Suprapubic skin (tissue), 4 donors: ENCODE results near the gene KITLG. TPM values are rescaled to one million over a fixed set of nuclear protein-coding genes. Genes with fewer than 3 reads are reported as not detected.

ENCODE experiments used
- DNase-seq, 2 donors: peaks; one replicate each; pipeline ENCODE4 v3.0.0-alpha.2; 2019; ENCODE audit warnings: low spot score in 2 of 2
- H3K27ac ChIP-seq: fragments of 200-600 bp; sonication (generic); one replicate; pipeline ENCODE4 v1.5.1; 2019
- H3K27me3 ChIP-seq: fragments of 200-600 bp; sonication (generic); one replicate; pipeline ENCODE4 v1.5.1; 2019
- H3K36me3 ChIP-seq: fragments of 200-600 bp; sonication (generic); one replicate; pipeline ENCODE4 v1.5.1; 2019
- H3K4me1 ChIP-seq: fragments of 200-600 bp; sonication (generic); one replicate; pipeline ENCODE4 v1.5.1; 2019
- H3K4me3 ChIP-seq: fragments of 200-600 bp; sonication (generic); one replicate; pipeline ENCODE4 v1.5.1; 2019; ENCODE audit warnings: mild to moderate bottlenecking
- H3K9me3 ChIP-seq: fragments of 200-600 bp; sonication (generic); one replicate; pipeline ENCODE4 v1.5.1; 2019
- EP300 ChIP-seq: sonication (generic); formaldehyde crosslinking; IDR thresholded peaks from one replicate; pipeline ENCODE4 v1.6.1; 2017; ENCODE audit warnings: antibody characterized with exemption
- POLR2A ChIP-seq, 2 donors: fragments of 450-650 bp; IDR thresholded peaks; one replicate each; pipeline ENCODE4 v1.6.1; 2017; ENCODE audit warnings: antibody characterized with exemption in 2 of 2, mild to moderate bottlenecking in 2 of 2, moderate library complexity in 2 of 2
- POLR2AphosphoS5 ChIP-seq, 3 donors: sonication (generic); formaldehyde crosslinking; IDR thresholded peaks; one replicate each; pipeline ENCODE4 v1.6.1; 2017; ENCODE audit warnings: antibody characterized with exemption in 3 of 3
- WGBS: methylation state at CpG from one replicate; pipeline ENCODE4 v1.1.5; 2018; 5-methylcytosine and 5-hydroxymethylcytosine counted together
- total RNA-seq, 4 donors: library from RNA; depleted of rRNA; stranded (reverse); fragments of >200 nt; gene quantifications; one replicate each; pipeline ENCODE4 v1.1.0, GENCODE V29; 2016
- TF ChIP-seq, protein P1 (sequence below), 2 donors: fragments of 200-600 bp in 1 of 2; fragments of 450-650 bp in 1 of 2; sonication (generic) in 1 of 2; IDR thresholded peaks; one replicate each; pipeline ENCODE4 v1.5.1; 2016 to 2019; ENCODE audit warnings: antibody characterized with exemption in 2 of 2, mild to moderate bottlenecking in 1 of 2, moderate library complexity in 1 of 2

Gene KITLG
- total RNA-seq, 4 donors from 2014 or later, result 10.5 to 17.6 (median 12.6) TPM

DNA sequence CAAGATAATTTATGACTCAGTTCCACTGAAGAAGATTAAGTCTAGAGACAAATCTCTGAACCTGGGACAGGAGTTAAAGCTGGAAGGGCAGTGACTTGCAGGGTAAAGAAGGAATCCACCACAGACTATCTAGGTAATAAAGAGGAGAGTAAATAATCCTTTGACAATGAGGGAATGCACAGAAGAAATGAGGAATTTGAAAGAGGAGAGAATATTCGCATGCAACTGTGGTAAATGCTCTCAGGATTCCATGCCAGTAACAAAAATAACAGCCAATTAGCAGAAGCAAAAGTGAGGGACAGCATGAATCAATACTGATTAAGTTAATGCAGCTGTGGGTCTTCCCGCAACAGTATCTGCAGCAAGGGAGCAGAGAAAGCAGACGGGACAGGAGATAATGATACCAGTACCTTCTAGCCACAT, 77.0 kb downstream of the KITLG start:
- Histone ChIP-seq H3K4me1 (peaks cover 4% of the 10 kb centered on the region), H3K9me3 (no peaks in the 10 kb centered on the region), H3K36me3 (peaks cover 19% of the 10 kb centered on the region), H3K27ac (no peak overlapping the region), H3K4me3 (no peak overlapping the region), H3K27me3 (no peaks in the 10 kb centered on the region)
- WGBS, result 63% methylated on average over 3 of the region's 3 CpGs
- no peak for DNase-seq
- TF ChIP-seq EP300 (no peak), POLR2A (IDR thresholded peaks at IDR 0.05) (no peak), POLR2AphosphoS5 (IDR thresholded peaks at IDR 0.05) (no peak)
- TF ChIP-seq, protein P1, sequence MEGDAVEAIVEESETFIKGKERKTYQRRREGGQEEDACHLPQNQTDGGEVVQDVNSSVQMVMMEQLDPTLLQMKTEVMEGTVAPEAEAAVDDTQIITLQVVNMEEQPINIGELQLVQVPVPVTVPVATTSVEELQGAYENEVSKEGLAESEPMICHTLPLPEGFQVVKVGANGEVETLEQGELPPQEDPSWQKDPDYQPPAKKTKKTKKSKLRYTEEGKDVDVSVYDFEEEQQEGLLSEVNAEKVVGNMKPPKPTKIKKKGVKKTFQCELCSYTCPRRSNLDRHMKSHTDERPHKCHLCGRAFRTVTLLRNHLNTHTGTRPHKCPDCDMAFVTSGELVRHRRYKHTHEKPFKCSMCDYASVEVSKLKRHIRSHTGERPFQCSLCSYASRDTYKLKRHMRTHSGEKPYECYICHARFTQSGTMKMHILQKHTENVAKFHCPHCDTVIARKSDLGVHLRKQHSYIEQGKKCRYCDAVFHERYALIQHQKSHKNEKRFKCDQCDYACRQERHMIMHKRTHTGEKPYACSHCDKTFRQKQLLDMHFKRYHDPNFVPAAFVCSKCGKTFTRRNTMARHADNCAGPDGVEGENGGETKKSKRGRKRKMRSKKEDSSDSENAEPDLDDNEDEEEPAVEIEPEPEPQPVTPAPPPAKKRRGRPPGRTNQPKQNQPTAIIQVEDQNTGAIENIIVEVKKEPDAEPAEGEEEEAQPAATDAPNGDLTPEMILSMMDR (IDR thresholded peaks at IDR 0.05), result no peak

DNA sequence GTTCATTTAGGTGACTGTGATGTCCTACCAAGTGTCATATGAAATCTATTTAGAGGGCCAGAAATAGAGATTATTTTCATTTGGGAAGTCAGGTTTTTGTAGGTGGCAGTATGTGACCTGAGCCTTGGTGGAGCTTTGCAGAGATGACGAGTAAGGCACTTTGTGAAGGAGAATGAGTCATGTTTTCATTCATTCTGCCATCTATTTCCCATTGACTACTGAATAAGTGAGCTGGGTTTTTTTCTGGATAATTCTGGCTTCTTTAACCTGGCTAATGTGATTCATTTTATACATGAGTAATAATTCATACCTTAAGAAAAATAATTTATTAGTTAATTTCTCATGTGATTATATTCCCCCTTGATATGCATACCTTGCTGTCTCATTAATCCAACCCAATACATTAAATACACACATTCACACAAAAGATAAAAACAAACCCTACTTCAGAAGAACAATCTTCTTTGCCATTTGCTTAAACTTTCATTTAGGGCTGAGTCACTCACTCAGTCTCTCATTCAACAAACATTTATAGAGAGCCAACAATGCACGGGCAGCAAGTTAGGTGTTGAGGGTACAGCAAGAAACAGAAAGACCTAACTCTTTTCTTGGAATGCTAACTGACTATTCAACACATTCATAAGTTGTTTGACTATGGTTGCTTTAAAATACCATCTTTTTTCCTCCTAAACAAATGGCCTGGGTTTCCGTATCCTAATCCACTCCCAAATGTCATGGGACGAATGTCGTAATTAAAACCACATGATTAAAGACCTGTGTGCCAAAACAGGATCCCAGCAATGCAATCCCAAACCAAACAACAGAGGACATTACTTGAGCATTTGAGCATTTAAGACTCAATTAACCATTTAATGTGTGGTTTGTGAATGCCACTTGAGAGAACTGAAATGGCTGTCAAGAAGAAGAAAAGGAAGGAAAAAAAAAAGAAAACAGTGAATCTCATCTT, 78.0 kb downstream of the KITLG start:
- Histone ChIP-seq H3K4me3 (no peak overlapping the region), H3K27ac (no peak overlapping the region), H3K36me3 (peaks cover 17% of the 10 kb centered on the region), H3K9me3 (no peaks in the 10 kb centered on the region), H3K27me3 (no peaks in the 10 kb centered on the region), H3K4me1 (peaks cover 4% of the 10 kb centered on the region)
- DNase-seq, result no peak
- TF ChIP-seq POLR2AphosphoS5 (IDR thresholded peaks at IDR 0.05) (no peak), POLR2A (IDR thresholded peaks at IDR 0.05) (no peak), EP300 (no peak)
- TF ChIP-seq, protein P1 (IDR thresholded peaks at IDR 0.05), result no peak
- 50% methylated on average over 5 of the region's 5 CpGs for WGBS

DNA sequence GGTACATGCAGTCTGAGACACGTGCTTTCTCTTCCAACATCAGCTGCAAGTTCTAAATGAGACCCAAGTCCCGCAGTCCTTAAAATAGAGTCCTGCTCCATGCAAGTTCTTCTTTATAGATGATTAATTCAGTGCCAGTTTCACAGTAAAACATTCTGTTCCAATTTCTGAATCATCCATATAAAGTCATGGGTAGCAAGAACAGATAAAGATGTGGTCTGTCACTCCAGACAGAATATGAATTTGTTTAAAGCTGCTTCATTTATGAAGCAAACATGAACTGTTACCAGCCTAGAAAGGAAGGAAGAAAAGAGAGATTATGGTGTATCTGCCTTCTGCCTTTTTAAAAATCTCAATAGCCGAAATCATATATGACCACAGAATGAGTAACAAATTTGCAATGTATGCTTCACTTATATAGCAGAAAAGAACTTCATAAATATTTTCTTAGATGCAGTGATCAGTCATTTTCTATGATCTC, 83.3 kb downstream of the KITLG start:
- TF ChIP-seq POLR2AphosphoS5 (IDR thresholded peaks at IDR 0.05), result no peak
- TF ChIP-seq POLR2A (IDR thresholded peaks at IDR 0.05), result no peak
- TF ChIP-seq EP300, result no peak
- TF ChIP-seq, protein P1 (IDR thresholded peaks at IDR 0.05), result no peak

DNA sequence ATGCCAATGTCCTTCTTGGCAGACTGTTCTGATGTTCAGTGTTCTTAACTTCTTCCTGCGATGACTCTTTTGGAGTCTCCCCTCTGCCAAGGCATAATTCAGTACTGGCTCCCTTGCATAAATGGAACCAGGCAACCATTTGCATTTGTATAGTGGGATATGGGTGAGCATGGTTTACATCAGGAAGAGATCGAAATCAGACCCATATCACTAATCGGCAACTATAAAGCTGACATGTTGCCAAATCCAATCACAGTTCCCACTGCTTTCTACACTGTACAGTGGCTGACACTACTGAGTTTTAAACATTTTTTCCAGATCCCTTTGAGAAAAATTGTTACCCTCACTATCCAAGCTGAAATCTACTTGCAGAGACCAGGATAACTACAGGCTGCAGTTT, 83.8 kb downstream of the KITLG start:
- Histone ChIP-seq H3K4me1 (no peaks in the 10 kb centered on the region), H3K27me3 (no peaks in the 10 kb centered on the region), H3K9me3 (no peaks in the 10 kb centered on the region), H3K27ac (no peak overlapping the region), H3K36me3 (no peaks in the 10 kb centered on the region), H3K4me3 (no peak overlapping the region)
- DNase-seq, result no peak
- TF ChIP-seq EP300 (no peak), POLR2AphosphoS5 (IDR thresholded peaks at IDR 0.05) (no peak), POLR2A (IDR thresholded peaks at IDR 0.05) (no peak)
- 69% methylated on average over 3 of the region's 3 CpGs for WGBS

More for the DNA sequence above, 83.3 kb downstream of the KITLG start:
- Histone ChIP-seq H3K27me3 (no peaks in the 10 kb centered on the region), H3K27ac (no peak overlapping the region), H3K4me1 (no peaks in the 10 kb centered on the region), H3K36me3 (no peaks in the 10 kb centered on the region), H3K9me3 (no peaks in the 10 kb centered on the region), H3K4me3 (no peak overlapping the region)
- DNase-seq, result no peak
- WGBS, result 63% methylated on average over 3 of the region's 3 CpGs

DNA sequence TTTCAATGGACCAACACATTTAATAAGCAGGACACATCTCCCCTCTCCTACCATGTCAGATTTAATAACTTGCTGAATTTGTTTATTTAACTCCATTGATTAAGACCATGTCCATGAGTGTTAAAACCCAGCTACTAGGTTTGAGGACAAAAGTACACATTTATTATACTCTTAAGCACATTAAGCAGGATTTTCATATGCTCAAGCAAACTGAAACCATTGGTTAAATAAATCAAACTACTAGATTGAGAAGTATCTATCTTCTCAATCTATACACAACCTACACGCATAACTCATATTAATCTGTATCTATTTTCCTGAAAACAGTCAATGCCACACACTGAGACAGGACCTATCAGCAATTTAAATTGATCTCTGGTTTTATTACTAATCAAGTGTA, 85.2 kb downstream of the KITLG start:
- Histone ChIP-seq H3K36me3 (no peaks in the 10 kb centered on the region), H3K27me3 (no peaks in the 10 kb centered on the region), H3K27ac (no peak overlapping the region), H3K4me1 (no peaks in the 10 kb centered on the region), H3K4me3 (no peak overlapping the region), H3K9me3 (no peaks in the 10 kb centered on the region)
- TF ChIP-seq POLR2A (IDR thresholded peaks at IDR 0.05) (no peak), POLR2AphosphoS5 (IDR thresholded peaks at IDR 0.05) (no peak), EP300 (no peak)
- TF ChIP-seq, protein P1 (IDR thresholded peaks at IDR 0.05), result no peak
- WGBS, result 95% methylated on average over 1 of the region's 1 CpG
- DNase-seq, result no peak
